ENCODE results near the gene NAV1. TPM values are rescaled to one million over a fixed set of nuclear protein-coding genes. Genes with fewer than 3 reads are reported as not detected.

The NAV1 gene, protein sequence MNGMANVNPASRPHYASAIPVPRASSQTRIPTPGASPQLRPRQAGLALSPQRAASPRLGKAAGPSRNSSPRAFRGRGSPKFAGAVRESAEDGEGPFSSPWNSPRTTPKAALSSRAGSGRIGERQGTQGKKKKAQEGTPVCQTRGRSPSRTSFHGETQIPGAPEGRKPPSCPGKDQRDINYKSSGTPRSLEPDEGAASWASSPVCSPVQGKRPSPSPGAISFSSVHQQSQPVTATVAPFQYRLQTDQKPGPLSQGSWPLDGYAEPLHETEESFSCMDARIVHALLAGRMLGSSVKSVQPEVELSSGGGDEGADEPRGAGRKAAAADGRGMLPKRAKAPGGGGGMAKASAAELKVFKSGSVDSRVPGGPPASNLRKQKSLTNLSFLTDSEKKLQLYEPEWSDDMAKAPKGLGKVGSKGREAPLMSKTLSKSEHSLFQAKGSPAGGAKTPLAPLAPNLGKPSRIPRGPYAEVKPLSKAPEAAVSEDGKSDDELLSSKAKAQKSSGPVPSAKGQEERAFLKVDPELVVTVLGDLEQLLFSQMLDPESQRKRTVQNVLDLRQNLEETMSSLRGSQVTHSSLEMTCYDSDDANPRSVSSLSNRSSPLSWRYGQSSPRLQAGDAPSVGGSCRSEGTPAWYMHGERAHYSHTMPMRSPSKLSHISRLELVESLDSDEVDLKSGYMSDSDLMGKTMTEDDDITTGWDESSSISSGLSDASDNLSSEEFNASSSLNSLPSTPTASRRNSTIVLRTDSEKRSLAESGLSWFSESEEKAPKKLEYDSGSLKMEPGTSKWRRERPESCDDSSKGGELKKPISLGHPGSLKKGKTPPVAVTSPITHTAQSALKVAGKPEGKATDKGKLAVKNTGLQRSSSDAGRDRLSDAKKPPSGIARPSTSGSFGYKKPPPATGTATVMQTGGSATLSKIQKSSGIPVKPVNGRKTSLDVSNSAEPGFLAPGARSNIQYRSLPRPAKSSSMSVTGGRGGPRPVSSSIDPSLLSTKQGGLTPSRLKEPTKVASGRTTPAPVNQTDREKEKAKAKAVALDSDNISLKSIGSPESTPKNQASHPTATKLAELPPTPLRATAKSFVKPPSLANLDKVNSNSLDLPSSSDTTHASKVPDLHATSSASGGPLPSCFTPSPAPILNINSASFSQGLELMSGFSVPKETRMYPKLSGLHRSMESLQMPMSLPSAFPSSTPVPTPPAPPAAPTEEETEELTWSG (N-terminal part only)
- total RNA-seq (2021; fragmentation: NEBNext Ultra II Directional; extraction: Animal tissue kit (Norgen Biotek cat#: 25700)), result 42.7 and 43.6 TPM in 2 replicates
- 9.9 and 12.2 TPM in 2 replicates for polyA plus RNA-seq (2011; rRNA removed)
- polyA plus RNA-seq (2011; cell fraction: cytosol; rRNA removed), result 6.1 TPM
- polyA plus RNA-seq (2011; cell fraction: nucleus; rRNA removed), result 21.8 TPM
- polyA plus RNA-seq (2012, experiment 1 of 2), result 18.4 to 24.2 TPM (median 23.3 TPM) in 4 replicates
- 6.4 TPM for polyA plus RNA-seq (2012, experiment 2 of 2)
- 16.4 TPM for polyA plus RNA-seq (2013, experiment 1 of 2)
- 14.6 TPM for polyA plus RNA-seq (2013, experiment 2 of 2)
- 23.8 and 26.1 TPM in 2 replicates for polyA minus RNA-seq (2011; rRNA and poly(A)+ RNA removed)
- polyA minus RNA-seq (2011; cell fraction: cytosol; rRNA and poly(A)+ RNA removed), result 24.7 TPM
- 27.6 TPM for polyA minus RNA-seq (2011; cell fraction: nucleus; rRNA and poly(A)+ RNA removed)
- long read RNA-seq, experiment 1, partial matches to known transcripts, result 7 of 25 reads
- long read RNA-seq, experiment 1, other reads (novel, unspliced or antisense), result 18 of 25 reads
- long read RNA-seq, experiment 2, partial matches to known transcripts, result 0 of 1 reads
- long read RNA-seq, experiment 2, other reads (novel, unspliced or antisense), result 1 of 1 reads

- H4K91ac ChIP-seq (replicated peaks; ENCODE audit: insufficient read length, low read length), result no peak within 1 kb of the TSS
- no peak within 1 kb of the TSS; the same call in 1 of the 2 replicates for H2BK12ac ChIP-seq (ENCODE audit: low read depth, low read length)
- H3K23me2 ChIP-seq (ENCODE audit: low read depth, low read length), result peaks cover 14% of the 10 kb centered on the region; the same call in 1 of the 2 replicates
- POLR2A ChIA-PET (ENCODE audit: partially characterized antibody), result interaction anchor here (1.0 to 1.6 kb wide), 3 partner anchors 8 to 111 kb away, joined by 4 to 7 read pairs (median 6); no protein-coding TSS in a partner anchor
- peaks cover 2 to 5% (median 3%) of the 10 kb centered on the region in 4 experiments; a peak in 5 of 7 replicates for H3K4me1 ChIP-seq (replicated peaks in 1 of 4; ENCODE audit: control insufficient read depth in 3 of 4, insufficient read depth in 4 of 4, low read length in 3 of 4)
- no peaks in the 10 kb centered on the region for H3K9me3 ChIP-seq (ENCODE audit: insufficient read depth in 2 of 2, low read depth in 1 of 2, low read length in 1 of 2)
- H3K18ac ChIP-seq (ENCODE audit: extremely low read depth, low read length), result peak within 1 kb of the TSS; percentile 67; the same call in 1 of the 2 replicates
- no peak for FAIRE-seq
- peaks cover 2 to 36% (median 29%) of the 10 kb centered on the region in 4 experiments for H3K27me3 ChIP-seq (replicated peaks in 1 of 4; ENCODE audit: control insufficient read depth in 3 of 4, extremely low read depth in 1 of 4, insufficient read depth in 3 of 4, low read length in 3 of 4)
- H4K20me1 ChIP-seq (replicated peaks in 1 of 2; ENCODE audit: control insufficient read depth in 1 of 2, insufficient read depth in 2 of 2, low read length in 2 of 2), result no peaks in the 10 kb centered on the region
- 1% methylated on average over 62 of the region's 93 CpGs; no CpG with 5 or more reads in 1 of the 2 experiments for WGBS, 2 experiments (ENCODE audit: extremely low coverage in 1 of 2, insufficient coverage in 1 of 2, insufficient read length in 1 of 2, insufficient replicate concordance in 2 of 2, low coverage in 1 of 2, low lambda C conversion rate in 2 of 2, missing lambda C conversion rate in 1 of 2)
- H2AFZ ChIP-seq (ENCODE audit: low read length), result peak within 1 kb of the TSS; percentile 76; the same call in 1 of the 2 replicates
- H3K4ac ChIP-seq (replicated peaks; ENCODE audit: insufficient read length, low read depth, low read length), result peak within 1 kb of the TSS; percentile 42
- peak within 1 kb of the TSS; percentile 46 to 83 (median 72) for H3K4me3 ChIP-seq (ENCODE audit: extremely low read depth in 1 of 4, insufficient read depth in 2 of 4, low read depth in 3 of 4, low read length in 4 of 4)
- no peak within 1 kb of the TSS for H4K5ac ChIP-seq (ENCODE audit: insufficient read length, low read depth, low read length)
- H2BK120ac ChIP-seq (replicated peaks; ENCODE audit: low read depth, low read length), result no peak within 1 kb of the TSS
- no peak within 1 kb of the TSS for H2BK5ac ChIP-seq (ENCODE audit: low read depth, low read length)
- H3K23ac ChIP-seq (ENCODE audit: insufficient read length), result no peak within 1 kb of the TSS
- H2BK15ac ChIP-seq (ENCODE audit: low read length), result no peak within 1 kb of the TSS
- no peak within 1 kb of the TSS for H3K14ac ChIP-seq (ENCODE audit: insufficient read length)
- no peaks in the 10 kb centered on the region for H3K79me1 ChIP-seq (ENCODE audit: low read depth, low read length)
- H3K79me2 ChIP-seq (ENCODE audit: control insufficient read depth in 1 of 2, insufficient read depth in 2 of 2, low read length in 2 of 2), result no peaks in the 10 kb centered on the region
- H3K4me2 ChIP-seq (ENCODE audit: insufficient read depth in 1 of 2, low read depth in 2 of 2, low read length in 2 of 2), result peak within 1 kb of the TSS; percentile 92 to 94
- peak within 1 kb of the TSS; percentile 93; the same call in 1 of the 2 replicates for H4K8ac ChIP-seq (ENCODE audit: extremely low read depth, insufficient read depth, low read length)
- CTCF ChIA-PET (ENCODE audit: partially characterized antibody), result interaction anchor here (0.6 to 43.8 kb wide), 15 partner anchors 8 to 597 kb away, joined by 3 to 929 read pairs (median 6); partner anchors contain the start of gene CSRP1
- H3K56ac ChIP-seq (replicated peaks; ENCODE audit: insufficient read length, low read depth, low read length), result no peak within 1 kb of the TSS
- peak in 1 of 2 experiments; percentile 80 for DNase-seq (ENCODE audit: low read depth in 1 of 2, low spot score in 2 of 2)
- no peak within 1 kb of the TSS for H3K27ac ChIP-seq (ENCODE audit: low read depth, low read length)
- H3K36me3 ChIP-seq (ENCODE audit: control insufficient read depth in 2 of 4, insufficient read depth in 4 of 4, low read length in 3 of 4), result no peaks in the 10 kb centered on the region
- H2AK5ac ChIP-seq (ENCODE audit: low read depth, low read length), result no peak within 1 kb of the TSS
- no peak within 1 kb of the TSS for H2BK20ac ChIP-seq (ENCODE audit: low read length)
- H3K9ac ChIP-seq (replicated peaks in 1 of 4; ENCODE audit: extremely low read depth in 1 of 4, low read depth in 3 of 4, low read length in 3 of 4), result peak within 1 kb of the TSS; percentile 7 to 57 (median 17); a peak in 4 of 7 replicates
Measured at GRCh38 chr1:201538612-201539551, at the start of gene NAV1. Gene NAV1, plus strand, starts transcription at chr1:201539127. Its CDS starts 83,758 bp downstream, at chr1:201622885.

Data from H1 (cell line).